HCT116 (cell line): Measurements from ENCODE around the gene KRTAP5-9.

ENCODE experiments used
- EGR1 ChIP-seq: IDR thresholded peaks from 2 replicates; pipeline ENCODE4 v1.6.1; 2012; ENCODE audit warnings: low read depth
- POLR2AphosphoS5 ChIP-seq: IDR thresholded peaks from 2 replicates; pipeline ENCODE4 v1.6.1; 2011; ENCODE audit warnings: mild to moderate bottlenecking, low read depth, low read length, moderate library complexity
- RAD21 ChIP-seq: IDR thresholded peaks from 2 replicates; pipeline ENCODE4 v1.6.1; 2012; ENCODE audit warnings: low read depth, mild to moderate bottlenecking
- TCF7L2 ChIP-seq: IDR thresholded peaks from 2 replicates; pipeline ENCODE4 v1.7.0; 2011; ENCODE audit warnings: borderline replicate concordance, inconsistent platforms; ENCODE audit not compliant: insufficient read depth, insufficient read length; ENCODE audit errors: extremely low read depth
- TF ChIP-seq, protein P1 (sequence below), 3 experiments: fragments of 200-600 bp in 1 of 3; sonication (generic) in 1 of 3; IDR thresholded peaks in 2 of 3; conservative IDR thresholded peaks in 1 of 3; 2 replicates each; pipeline ENCODE4 v1.5.1; 2012 to 2017; ENCODE audit warnings: low read depth in 2 of 3, low read length in 2 of 3, antibody characterized with exemption in 1 of 3, borderline replicate concordance in 1 of 3, control low read depth in 1 of 3, mild to moderate bottlenecking in 1 of 3, mixed read lengths in 1 of 3, mixed run types in 1 of 3, moderate library complexity in 1 of 3; ENCODE audit not compliant: insufficient read depth in 1 of 3

DNA sequence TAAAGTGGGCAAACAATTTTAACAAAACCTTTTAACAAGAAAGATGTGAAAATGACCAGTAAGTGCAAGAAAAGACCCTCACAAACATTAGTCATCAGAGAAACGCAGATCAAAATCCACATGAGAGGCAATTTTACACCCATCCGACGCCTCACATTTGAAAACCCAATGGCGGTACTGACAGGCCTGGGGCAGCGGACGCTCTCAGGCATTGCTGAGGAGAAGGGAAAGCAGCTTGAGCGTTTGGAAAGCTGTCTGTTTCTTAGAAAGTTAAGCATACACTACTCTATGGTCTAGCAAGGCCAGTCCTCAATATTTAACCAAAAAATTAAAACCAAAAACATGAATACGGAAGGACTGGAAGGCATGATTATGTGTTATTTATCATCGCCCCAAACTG, 12.4 kb upstream of the KRTAP5-9 start:
- TF ChIP-seq TCF7L2, result no peak
- TF ChIP-seq RAD21, result no peak
- no peak for TF ChIP-seq EGR1
- no peak for TF ChIP-seq POLR2AphosphoS5
- TF ChIP-seq, protein P1, sequence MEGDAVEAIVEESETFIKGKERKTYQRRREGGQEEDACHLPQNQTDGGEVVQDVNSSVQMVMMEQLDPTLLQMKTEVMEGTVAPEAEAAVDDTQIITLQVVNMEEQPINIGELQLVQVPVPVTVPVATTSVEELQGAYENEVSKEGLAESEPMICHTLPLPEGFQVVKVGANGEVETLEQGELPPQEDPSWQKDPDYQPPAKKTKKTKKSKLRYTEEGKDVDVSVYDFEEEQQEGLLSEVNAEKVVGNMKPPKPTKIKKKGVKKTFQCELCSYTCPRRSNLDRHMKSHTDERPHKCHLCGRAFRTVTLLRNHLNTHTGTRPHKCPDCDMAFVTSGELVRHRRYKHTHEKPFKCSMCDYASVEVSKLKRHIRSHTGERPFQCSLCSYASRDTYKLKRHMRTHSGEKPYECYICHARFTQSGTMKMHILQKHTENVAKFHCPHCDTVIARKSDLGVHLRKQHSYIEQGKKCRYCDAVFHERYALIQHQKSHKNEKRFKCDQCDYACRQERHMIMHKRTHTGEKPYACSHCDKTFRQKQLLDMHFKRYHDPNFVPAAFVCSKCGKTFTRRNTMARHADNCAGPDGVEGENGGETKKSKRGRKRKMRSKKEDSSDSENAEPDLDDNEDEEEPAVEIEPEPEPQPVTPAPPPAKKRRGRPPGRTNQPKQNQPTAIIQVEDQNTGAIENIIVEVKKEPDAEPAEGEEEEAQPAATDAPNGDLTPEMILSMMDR (IDR thresholded peaks at IDR 0.05 in 2 of 3, conservative IDR thresholded peaks at IDR 0.05 in 1 of 3; ENCODE audit: borderline replicate concordance in 1 of 3, insufficient read depth in 1 of 3, low read depth in 2 of 3, low read length in 2 of 3), result no peak
